GM23248 (cell line): Measurements from ENCODE around the gene PRKAB2. TPM values are rescaled to one million over a fixed set of nuclear protein-coding genes. Genes with fewer than 3 reads are reported as not detected.
"Not testable (repeated sequence)": the region's sequence is repeated elsewhere in the genome, so short reads cannot be mapped to it uniquely, and the experiment has no call there.

Source experiments
- DNase-seq: peaks from one replicate; pipeline ENCODE4 v3.0.0-alpha.2; 2015
- H2AFZ ChIP-seq: fragments of 200-600 bp; sonication (generic); 2 replicates; pipeline ENCODE4 v1.6.1; 2016; ENCODE audit warnings: antibody characterized with exemption
- H3F3A ChIP-seq: fragments of 200-600 bp; sonication (generic); 2 replicates; pipeline ENCODE4 v1.6.1; 2016; ENCODE audit warnings: mild to moderate bottlenecking, antibody characterized with exemption, mixed run types; ENCODE audit not compliant: insufficient read depth
- H3K27ac ChIP-seq: fragments of 200-600 bp; sonication (generic); 2 replicates; pipeline ENCODE4 v1.5.1; 2016; ENCODE audit warnings: mild to moderate bottlenecking
- H3K27me3 ChIP-seq: fragments of 200-600 bp; sonication (generic); replicated peaks from 2 replicates; pipeline ENCODE4 v1.6.1; 2016; ENCODE audit warnings: mild to moderate bottlenecking; ENCODE audit not compliant: insufficient read depth
- H3K36me3 ChIP-seq: fragments of 200-600 bp; sonication (generic); 2 replicates; pipeline ENCODE4 v1.6.1; 2016; ENCODE audit warnings: low read depth, mild to moderate bottlenecking
- H3K4me1 ChIP-seq: fragments of 200-600 bp; sonication (generic); 2 replicates; pipeline ENCODE4 v1.6.1; 2016; ENCODE audit warnings: mild to moderate bottlenecking; ENCODE audit not compliant: insufficient read depth
- H3K4me2 ChIP-seq: fragments of 200-600 bp; sonication (generic); one replicate; pipeline ENCODE4 v1.6.1; 2016; ENCODE audit warnings: mild to moderate bottlenecking; ENCODE audit not compliant: unreplicated experiment
- H3K4me3 ChIP-seq: fragments of 200-600 bp; sonication (generic); 2 replicates; pipeline ENCODE4 v1.5.1; 2016; ENCODE audit warnings: mild to moderate bottlenecking
- H3K79me2 ChIP-seq: fragments of 200-600 bp; sonication (generic); 2 replicates; pipeline ENCODE4 v1.6.1; 2016; ENCODE audit warnings: mild to moderate bottlenecking; ENCODE audit not compliant: insufficient read depth
- H3K9ac ChIP-seq: fragments of 200-600 bp; sonication (generic); 2 replicates; pipeline ENCODE4 v1.6.1; 2016; ENCODE audit warnings: mild to moderate bottlenecking
- H3K9me2 ChIP-seq: fragments of 200-600 bp; sonication (generic); 2 replicates; pipeline ENCODE4 v1.6.1; 2016; ENCODE audit warnings: mixed run types, mild to moderate bottlenecking, moderate library complexity; ENCODE audit not compliant: insufficient read depth
- H3K9me3 ChIP-seq: fragments of 200-600 bp; sonication (generic); one replicate; pipeline ENCODE4 v1.6.1; 2017; ENCODE audit warnings: low read depth
- H4K20me1 ChIP-seq: fragments of 200-600 bp; sonication (generic); 2 replicates; pipeline ENCODE4 v1.6.0; 2016; ENCODE audit not compliant: insufficient read depth
- EZH2 ChIP-seq: fragments of 200-600 bp; sonication (generic); IDR thresholded peaks from 2 replicates; pipeline ENCODE4 v1.6.1; 2018; ENCODE audit warnings: antibody characterized with exemption, mild to moderate bottlenecking; ENCODE audit not compliant: insufficient read depth, poor library complexity, severe bottlenecking
- EZH2phosphoT487 ChIP-seq: fragments of 200-600 bp; sonication (generic); IDR thresholded peaks from 2 replicates; pipeline ENCODE4 v1.6.1; 2018; ENCODE audit warnings: antibody characterized with exemption, moderate library complexity, mild to moderate bottlenecking, low read depth; ENCODE audit not compliant: insufficient read depth
- WGBS, 2 experiments: methylation state at CpG; one replicate each; pipeline ENCODE4 v1.1.6; 2015 to 2017; ENCODE audit warnings: low lambda C conversion rate in 2 of 2, low coverage in 1 of 2; ENCODE audit errors: missing lambda C conversion rate in 2 of 2; 5-methylcytosine and 5-hydroxymethylcytosine counted together
- in situ Hi-C: fragments of 300-500 bp; cut with MboI; formaldehyde crosslinking; loops from 2 replicates; pipeline ENCODE4 v1.15.0; 2020
- polyA plus RNA-seq: library from polyadenylated mRNA; unstranded; fragments of >200 nt; fragmentation: Nextera tagmentation; extraction: Ambion mirVana; gene quantifications from 2 replicates; pipeline ENCODE4 v1.2.1, GENCODE V29; 2016
- total RNA-seq: library from RNA; depleted of rRNA; stranded (reverse); fragments of >200 nt; shearing (Covaris generic); gene quantifications from 2 replicates; pipeline ENCODE4 v1.2.3, GENCODE V29; 2014

The PRKAB2 gene
- total and polyA plus RNA-seq, 2 experiments from 2014 or later, result 18.2 to 24.6 TPM

- H3K4me1 ChIP-seq, result no peaks in the 10 kb centered on the region
- H3K4me3 ChIP-seq, result no peak overlapping the region
- H3K27ac ChIP-seq, result no peak overlapping the region
- H3K27me3 ChIP-seq, result no peaks in the 10 kb centered on the region
- H3K4me2 ChIP-seq, result no peak overlapping the region
- no peaks in the 10 kb centered on the region for H3K79me2 ChIP-seq
- no peak for DNase-seq
- H3F3A ChIP-seq, result no peaks in the 10 kb centered on the region
- no peak overlapping the region for H2AFZ ChIP-seq
- no peaks in the 10 kb centered on the region for H3K9me3 ChIP-seq
- peaks cover 14% of the 10 kb centered on the region; the same call in 1 of the 2 replicates for H3K36me3 ChIP-seq
- 100% methylated on average over 1 of the region's 1 CpG for WGBS, 2 experiments
- TF ChIP-seq EZH2 (no peak), EZH2phosphoT487 (no peak)
- no peaks in the 10 kb centered on the region for H4K20me1 ChIP-seq
- in situ Hi-C loops, result no loop called here
- no peak overlapping the region for H3K9ac ChIP-seq
- no peaks in the 10 kb centered on the region for H3K9me2 ChIP-seq
These were observed 21.0 kb downstream of the PRKAB2 start for GRCh38 chr1:147151244-147151643.

- no peak overlapping the region for H3K4me3 ChIP-seq
- DNase-seq, result no peak
- 91 to 92% methylated on average over 2 of the region's 2 CpGs for WGBS, 2 experiments
These were observed 29.4 kb downstream of the PRKAB2 start for GRCh38 chr1:147142886-147143285.

GRCh38 chr1:147130721-147131120, 41.5 kb downstream of the PRKAB2 start:
- H2AFZ ChIP-seq, H3K36me3 ChIP-seq, H4K20me1 ChIP-seq, DNase-seq, H3K4me1 ChIP-seq, H3K79me2 ChIP-seq, H3K4me2 ChIP-seq, H3K27me3 ChIP-seq, in situ Hi-C loops, H3K9me2 ChIP-seq, H3F3A ChIP-seq, H3K9me3 ChIP-seq, H3K4me3 ChIP-seq, H3K9ac ChIP-seq, H3K27ac ChIP-seq: not testable (repeated sequence)
- 69 to 73% methylated on average over 1 of the region's 1 CpG for WGBS, 2 experiments

More at GRCh38 chr1:147142886-147143285, 29.4 kb downstream of the PRKAB2 start:
- TF ChIP-seq EZH2phosphoT487, result no peak
- no peak for TF ChIP-seq EZH2
- Histone ChIP-seq H4K20me1 (no peaks in the 10 kb centered on the region), H3K27me3 (no peaks in the 10 kb centered on the region), H2AFZ (no peak overlapping the region), H3K9ac (no peak overlapping the region), H3K27ac (no peak overlapping the region), H3K36me3 (no peaks in the 10 kb centered on the region), H3K9me2 (no peaks in the 10 kb centered on the region), H3K4me1 (no peaks in the 10 kb centered on the region), H3K79me2 (no peaks in the 10 kb centered on the region), H3K9me3 (no peaks in the 10 kb centered on the region), H3K4me2 (no peak overlapping the region), H3F3A (no peaks in the 10 kb centered on the region)
- in situ Hi-C loops, result no loop called here

GRCh38 chr1:147129116-147129873, 43.0 kb downstream of the PRKAB2 start:
- Histone ChIP-seq H3K4me1 (no peaks in the 10 kb centered on the region), H3K9me3 (no peaks in the 10 kb centered on the region), H3K4me2 (no peak overlapping the region), H3K4me3 (no peak overlapping the region), H3F3A (no peaks in the 10 kb centered on the region), H4K20me1 (no peaks in the 10 kb centered on the region), H3K27ac (no peak overlapping the region), H3K27me3 (no peaks in the 10 kb centered on the region), H3K9me2 (no peaks in the 10 kb centered on the region), H3K79me2 (no peaks in the 10 kb centered on the region), H3K9ac (no peak overlapping the region), H2AFZ (no peak overlapping the region), H3K36me3 (no peaks in the 10 kb centered on the region)
- in situ Hi-C loops, result no loop called here
- no peak for DNase-seq
- no peak for TF ChIP-seq EZH2phosphoT487
- no peak for TF ChIP-seq EZH2
- WGBS, 2 experiments, result 82 to 89% methylated on average over 3 of the region's 3 CpGs
